HG02973 (cell line): ENCODE data around the gene FAM171A1.

Source experiments
- ATAC-seq: cut with Tn5 transposase; IDR thresholded peaks from one replicate; pipeline ENCODE4 v1.9.1; 2021; ENCODE audit warnings: moderate library complexity; ENCODE audit not compliant: unreplicated experiment

Gene FAM171A1

GRCh38 chr10:15374566-15374965 is 3.5 kb upstream of the FAM171A1 start:
- ATAC-seq, result no peak

GRCh38 chr10:15374156-15374555 is 3.1 kb upstream of the FAM171A1 start:
- no peak for ATAC-seq

GRCh38 chr10:15373199-15373598 is 2.1 kb upstream of the FAM171A1 start:
- ATAC-seq, result no peak

GRCh38 chr10:15370212-15370855 is 755 bp downstream of the FAM171A1 start:
- ATAC-seq, result no peak

- no peak for ATAC-seq
These were observed 1.6 kb downstream of the FAM171A1 start for GRCh38 chr10:15369256-15370211.

- ATAC-seq, result no peak
These were observed 2.8 kb downstream of the FAM171A1 start for GRCh38 chr10:15368101-15368855.

- ATAC-seq, result no peak
These were observed 3.6 kb downstream of the FAM171A1 start for GRCh38 chr10:15367296-15368085.

GRCh38 chr10:15365692-15366091 is 5.4 kb downstream of the FAM171A1 start:
- no peak for ATAC-seq

- ATAC-seq, result no peak
These were observed 7.1 kb downstream of the FAM171A1 start for GRCh38 chr10:15364001-15364400.

- ATAC-seq, result no peak
These were observed 8.1 kb downstream of the FAM171A1 start for GRCh38 chr10:15363031-15363430.

GRCh38 chr10:15361131-15361530 is 10.0 kb downstream of the FAM171A1 start:
- ATAC-seq, result no peak

- no peak for ATAC-seq
These were observed 10.5 kb downstream of the FAM171A1 start for GRCh38 chr10:15360566-15360965.

- ATAC-seq, result no peak
These were observed 17.5 kb downstream of the FAM171A1 start for GRCh38 chr10:15353471-15354017.

GRCh38 chr10:15352836-15353235 is 18.3 kb downstream of the FAM171A1 start:
- ATAC-seq, result no peak

- no peak for ATAC-seq
These were observed 18.9 kb downstream of the FAM171A1 start for GRCh38 chr10:15352201-15352600.

- no peak for ATAC-seq
These were observed 19.8 kb downstream of the FAM171A1 start for GRCh38 chr10:15351099-15351820.

- ATAC-seq, result no peak
These were observed 22.0 kb downstream of the FAM171A1 start for GRCh38 chr10:15349112-15349511.

- ATAC-seq, result no peak
These were observed 22.5 kb downstream of the FAM171A1 start for GRCh38 chr10:15348579-15348978.

- no peak for ATAC-seq
These were observed 23.9 kb downstream of the FAM171A1 start for GRCh38 chr10:15347150-15347549.
